HEK293 (cell line): ENCODE measurements around the gene MAGED4.

Experiments used
- CTCF ChIA-PET: fragments of 350-600 bp; formaldehyde crosslinking; extraction: SDS; loops from one replicate; lab custom pipeline; 2021; ENCODE audit warnings: antibody characterized with exemption; lab: Yijun Ruan, JAX
- POLR2A ChIA-PET: fragments of 300-600 bp; formaldehyde crosslinking; extraction: SDS; loops from one replicate; lab custom pipeline; 2020; ENCODE audit warnings: antibody characterized with exemption, inconsistent platforms; lab: Yijun Ruan, JAX
- H3K27ac ChIP-seq: fragments of 200-500 bp; sonication (Bioruptor generic); 2 replicates; pipeline ENCODE4 v1.5.1; 2014; ENCODE audit warnings: low read depth, low read length, control low read depth, inconsistent platforms; ENCODE audit errors: extremely low read depth
- H3K36me3 ChIP-seq, 2 experiments: fragments of 200-500 bp in 1 of 2; sonication (Bioruptor generic) in 1 of 2; 1 replicate in 1 of 2; 2 replicates in 1 of 2; pipeline ENCODE4 v1.5.1; 2014 to 2017; ENCODE audit warnings: inconsistent platforms in 2 of 2, low read length in 2 of 2; ENCODE audit not compliant: control insufficient read depth in 2 of 2, insufficient read depth in 1 of 2
- H3K4me1 ChIP-seq: fragments of 200-500 bp; sonication (Bioruptor generic); 2 replicates; pipeline ENCODE4 v1.5.1; 2014; ENCODE audit warnings: mild to moderate bottlenecking, low read length, inconsistent platforms; ENCODE audit not compliant: control insufficient read depth, insufficient read depth
- H3K4me3 ChIP-seq: 2 replicates; pipeline ENCODE4 v1.5.1; 2011; ENCODE audit warnings: low read depth, mild to moderate bottlenecking, control low read depth, low read length, moderate library complexity
- H3K9me3 ChIP-seq: fragments of 200-500 bp; sonication (Bioruptor generic); 2 replicates; pipeline ENCODE4 v1.5.1; 2014; ENCODE audit warnings: low read depth, low read length, inconsistent platforms; ENCODE audit not compliant: control insufficient read depth, insufficient read depth
- HIC1 ChIP-seq: fragments of 450-650 bp; formaldehyde crosslinking; IDR thresholded peaks from 2 replicates; pipeline ENCODE4 v1.5.1; 2016; ENCODE audit warnings: missing biosample characterization, missing genetic modification characterization
- PRDM1 ChIP-seq: fragments of 450-650 bp; formaldehyde crosslinking; IDR thresholded peaks from 2 replicates; pipeline ENCODE4; 2016; ENCODE audit warnings: missing biosample characterization, missing genetic modification characterization
- TSHZ1 ChIP-seq: fragments of 450-650 bp; formaldehyde crosslinking; IDR thresholded peaks from 2 replicates; pipeline ENCODE4 v1.5.1; 2016; ENCODE audit warnings: missing biosample characterization, missing genetic modification characterization, borderline replicate concordance
- WT1 ChIP-seq: fragments of 450-650 bp; formaldehyde crosslinking; IDR thresholded peaks from 2 replicates; pipeline ENCODE4 v1.5.1; 2016; ENCODE audit warnings: missing biosample characterization, missing genetic modification characterization
- ZBTB1 ChIP-seq: fragments of 450-650 bp; formaldehyde crosslinking; IDR thresholded peaks from 2 replicates; pipeline ENCODE4 v1.5.1; 2016; ENCODE audit warnings: missing biosample characterization, missing genetic modification characterization
- ZNF132 ChIP-seq: fragments of 450-650 bp; formaldehyde crosslinking; IDR thresholded peaks from 2 replicates; pipeline ENCODE4 v1.5.1; 2017; ENCODE audit warnings: missing biosample characterization, missing genetic modification characterization, borderline replicate concordance
- ZNF155 ChIP-seq: fragments of 450-650 bp; formaldehyde crosslinking; IDR thresholded peaks from 2 replicates; pipeline ENCODE4 v1.5.1; 2016; ENCODE audit warnings: missing biosample characterization, missing genetic modification characterization
- ZNF157 ChIP-seq: fragments of 450-650 bp; formaldehyde crosslinking; IDR thresholded peaks from 2 replicates; pipeline ENCODE4 v1.5.1; 2016; ENCODE audit warnings: missing biosample characterization, missing genetic modification characterization
- ZNF16 ChIP-seq: fragments of 450-650 bp; formaldehyde crosslinking; IDR thresholded peaks from 2 replicates; pipeline ENCODE4 v1.5.1; 2016; ENCODE audit warnings: low read depth, missing biosample characterization, missing genetic modification characterization
- ZNF266 ChIP-seq: fragments of 450-650 bp; formaldehyde crosslinking; IDR thresholded peaks from 2 replicates; pipeline ENCODE4 v1.5.1; 2016; ENCODE audit warnings: missing biosample characterization, missing genetic modification characterization, low read depth
- ZNF292 ChIP-seq: fragments of 450-650 bp; formaldehyde crosslinking; IDR thresholded peaks from 2 replicates; pipeline ENCODE4 v1.5.1; 2016; ENCODE audit warnings: low read depth, missing biosample characterization, missing genetic modification characterization, borderline replicate concordance
- ZNF354C ChIP-seq: fragments of 450-650 bp; formaldehyde crosslinking; IDR thresholded peaks from 2 replicates; pipeline ENCODE4 v1.5.1; 2016; ENCODE audit warnings: missing biosample characterization, missing genetic modification characterization, low read depth, borderline replicate concordance
- ZNF362 ChIP-seq: fragments of 450-650 bp; formaldehyde crosslinking; IDR thresholded peaks from 2 replicates; pipeline ENCODE4 v1.5.1; 2016; ENCODE audit warnings: missing biosample characterization, missing genetic modification characterization
- ZNF513 ChIP-seq: fragments of 450-650 bp; IDR thresholded peaks from 2 replicates; pipeline ENCODE4 v1.5.1; 2018; ENCODE audit warnings: missing biosample characterization, missing genetic modification characterization
- ZNF529 ChIP-seq: fragments of 450-650 bp; formaldehyde crosslinking; IDR thresholded peaks from 2 replicates; pipeline ENCODE4 v1.5.1; 2017; ENCODE audit warnings: missing genetic modification characterization, missing biosample characterization; ENCODE audit not compliant: insufficient replicate concordance
- ZNF585B ChIP-seq: fragments of 450-650 bp; formaldehyde crosslinking; IDR thresholded peaks from 2 replicates; pipeline ENCODE4 v1.5.1; 2016; ENCODE audit warnings: missing biosample characterization, missing genetic modification characterization
- ZNF600 ChIP-seq: fragments of 450-650 bp; formaldehyde crosslinking; IDR thresholded peaks from 2 replicates; pipeline ENCODE4 v1.5.1; 2016; ENCODE audit warnings: missing biosample characterization, missing genetic modification characterization
- ZNF639 ChIP-seq: fragments of 450-650 bp; formaldehyde crosslinking; IDR thresholded peaks from 2 replicates; pipeline ENCODE4 v1.5.1; 2016; ENCODE audit warnings: missing biosample characterization, missing genetic modification characterization
- ZNF837 ChIP-seq: fragments of 450-650 bp; formaldehyde crosslinking; IDR thresholded peaks from 2 replicates; pipeline ENCODE4 v1.5.1; 2016; ENCODE audit warnings: missing biosample characterization, missing genetic modification characterization

The MAGED4 gene

GRCh38 chrX:52213276-52213675 lies 28.6 kb downstream of the MAGED4 start:
- no peak overlapping the region for H3K4me3 ChIP-seq
- H3K4me1 ChIP-seq, result no peaks in the 10 kb centered on the region
- no peaks in the 10 kb centered on the region for H3K9me3 ChIP-seq
- no peaks in the 10 kb centered on the region for H3K36me3 ChIP-seq
- CTCF ChIA-PET, result no interaction called here
- POLR2A ChIA-PET, result no interaction called here
- no peak overlapping the region for H3K27ac ChIP-seq
- TF ChIP-seq HIC1 (tag by site-specific recombination) (no peak), ZNF157 (tag by site-specific recombination) (no peak), WT1 (tag by site-specific recombination) (no peak), ZNF354C (tag by site-specific recombination) (no peak), ZNF292 (tag by site-specific recombination) (no peak), ZNF155 (tag by site-specific recombination) (no peak), ZNF266 (no peak), TSHZ1 (tag by site-specific recombination) (no peak), ZNF639 (tag by site-specific recombination) (no peak), ZNF362 (tag by site-specific recombination) (no peak), ZBTB1 (no peak), ZNF837 (no peak), ZNF585B (tag by site-specific recombination) (no peak), ZNF132 (tag by site-specific recombination) (no peak), ZNF529 (tag by site-specific recombination) (no peak), ZNF16 (tag by site-specific recombination) (no peak), ZNF600 (tag by site-specific recombination) (no peak), PRDM1 (tag by site-specific recombination) (no peak), ZNF513 (tag by site-specific recombination) (no peak)
